T-helper 1 cell treated with Interleukin-12 subunit alpha and Interleukin-12 subunit beta and Interleukin-4 antibody, amounts not matched to agents 30 ng/mL and 1 ng/mL, for 36 hours (primary cell): ENCODE results near the gene TRIO. TPM values are rescaled to one million over a fixed set of nuclear protein-coding genes. Genes with fewer than 3 reads are reported as not detected.
"Not testable (repeated sequence)": the region's sequence is repeated elsewhere in the genome, so short reads cannot be mapped to it uniquely, and the experiment has no call there.

Experiments used
- intact Hi-C: fragments of 100-400 bp; cut with micrococcal nuclease; formaldehyde crosslinking; loops from one replicate; pipeline ENCODE4 v1.15.1; 2024
- total RNA-seq: library from RNA; stranded (reverse); gene quantifications from 2 replicates; pipeline ENCODE4 v1.2.3, GENCODE V29; 2022

Gene TRIO
- total RNA-seq, 1 donor from 2014 or later: 12.9 TPM

DNA sequence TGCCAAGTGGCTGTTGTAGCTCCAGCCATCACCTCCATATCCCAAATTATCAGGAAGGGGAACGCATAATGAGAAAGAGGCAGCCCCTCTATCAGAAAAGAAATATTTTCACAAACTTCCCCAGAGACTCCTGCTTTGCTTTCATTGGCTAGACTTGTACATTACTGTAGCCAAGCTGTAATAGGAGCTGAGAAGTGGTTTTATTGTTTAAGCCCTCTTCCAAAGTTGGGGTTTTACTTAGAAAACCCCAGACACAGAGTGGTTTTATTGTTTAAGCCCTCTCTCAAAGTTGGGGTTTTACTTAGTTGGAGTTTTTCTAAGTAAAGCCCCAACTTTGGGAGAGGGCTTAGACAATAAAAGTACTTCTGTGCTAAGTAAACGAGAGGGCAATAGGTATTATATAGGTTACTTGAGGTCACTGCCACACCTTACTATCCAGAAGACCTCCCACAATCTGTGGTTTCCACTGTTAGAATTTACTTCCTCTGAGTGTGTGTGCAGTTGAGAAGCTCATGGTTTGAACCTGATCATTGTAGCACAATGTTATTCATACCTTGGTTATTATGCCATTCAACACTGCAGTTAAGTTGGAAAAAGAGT lies 222.8 kb downstream of the TRIO start:
- intact Hi-C loops: loop anchor here (1.0 to 2.0 kb wide), 7 partner anchors 216 to 627 kb away; partner anchors contain the start of genes ANKH and OTULIN

DNA sequence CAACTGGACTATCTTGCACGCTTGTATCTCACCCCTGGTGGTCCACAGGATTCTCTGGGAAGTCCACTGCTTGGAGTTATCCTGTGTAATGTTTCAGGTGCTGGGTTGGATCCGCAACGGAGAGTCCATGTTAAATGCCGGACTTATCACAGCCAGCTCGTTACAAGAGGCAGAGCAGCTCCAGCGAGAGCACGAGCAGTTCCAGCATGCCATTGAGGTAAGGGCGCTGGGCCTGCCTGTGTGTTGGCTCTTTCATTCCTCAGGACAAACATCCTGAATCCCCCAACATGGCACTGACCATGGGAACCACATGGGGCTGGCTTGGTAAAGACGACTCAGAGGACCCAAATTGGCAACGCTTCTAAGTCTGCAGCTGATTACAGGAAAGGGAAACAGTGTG lies 223.6 kb downstream of the TRIO start:
- intact Hi-C loops: loop anchor here (1.0 kb wide), 6 partner anchors 216 to 627 kb away; partner anchors contain the start of gene OTULIN

DNA sequence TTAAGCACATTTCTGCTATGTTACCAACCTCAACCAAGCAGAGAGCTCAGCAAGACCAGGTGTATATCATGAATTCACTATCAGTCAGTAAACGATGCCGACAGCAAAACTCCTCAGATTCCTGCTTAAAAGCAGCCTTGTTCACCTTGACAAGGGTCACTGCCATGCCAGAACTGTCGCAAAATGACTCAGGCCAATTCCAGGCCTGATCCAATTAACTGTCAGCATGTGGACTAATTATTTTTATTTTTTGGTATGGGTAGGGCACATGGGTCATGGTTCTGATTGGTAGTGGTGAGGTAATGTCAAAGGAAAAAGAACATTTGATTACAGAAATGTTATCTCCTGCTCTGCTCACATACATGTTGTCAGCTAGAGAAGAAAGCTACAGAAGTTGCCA lies 224.2 kb downstream of the TRIO start:
- intact Hi-C loops: no loop called here

DNA sequence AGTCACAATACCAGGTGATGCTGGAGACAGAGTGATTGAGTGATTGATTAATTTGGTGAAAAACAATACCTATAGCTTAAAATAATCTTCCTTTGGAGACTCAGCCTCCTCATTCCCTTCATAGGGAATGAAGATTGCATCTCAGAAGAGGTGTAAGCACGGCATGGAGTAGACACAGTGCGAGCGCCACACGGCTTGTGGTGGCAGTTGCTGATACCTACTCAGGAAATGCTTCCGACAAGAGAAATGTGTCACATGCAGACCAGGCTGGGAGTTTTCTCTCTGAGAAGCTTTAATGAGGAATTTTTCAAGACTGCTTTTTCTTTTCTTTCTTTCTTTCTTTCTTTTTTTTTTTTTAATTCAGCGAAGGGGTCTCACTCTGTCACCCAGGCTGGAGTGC lies 226.6 kb downstream of the TRIO start:
- intact Hi-C loops: no loop called here

DNA sequence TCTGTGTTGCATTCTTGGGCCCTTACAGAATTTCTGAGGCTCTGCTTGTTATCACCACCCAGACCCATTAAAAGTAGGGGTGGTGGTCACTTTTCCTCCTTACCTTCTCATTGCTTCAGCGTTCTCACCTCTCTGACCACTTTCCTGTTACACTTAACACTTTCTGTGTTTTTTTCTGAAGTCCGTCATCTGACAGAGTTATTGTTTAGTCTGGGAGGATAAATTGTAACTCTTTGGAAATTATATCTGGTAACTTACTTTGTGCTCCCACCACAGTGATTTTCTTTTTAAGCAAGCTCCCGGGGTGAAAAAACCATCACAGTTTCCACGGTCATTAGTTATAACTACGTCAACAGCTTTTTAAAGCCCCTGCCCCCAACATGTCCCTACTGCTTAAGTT lies 227.2 kb downstream of the TRIO start:
- intact Hi-C loops: no loop called here

DNA sequence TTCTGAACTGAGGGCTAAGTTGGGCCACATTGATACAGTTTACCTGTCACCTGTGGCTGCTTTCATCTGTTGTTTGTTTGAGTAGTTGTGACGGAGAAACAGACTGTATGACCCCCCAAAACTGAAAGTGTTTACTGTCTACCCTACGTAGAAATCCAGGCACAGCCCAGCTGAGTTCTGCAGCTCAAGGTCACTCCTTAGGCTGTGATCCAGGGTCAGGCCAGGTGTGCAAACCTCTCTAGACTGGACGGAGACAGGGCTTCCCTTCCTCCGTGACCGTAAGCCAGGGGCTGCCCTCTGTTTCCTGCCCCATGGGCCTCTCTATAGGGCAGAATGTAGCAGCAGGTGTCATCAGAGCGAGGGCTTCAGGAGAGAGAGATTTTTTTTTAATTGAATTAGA lies 230.5 kb downstream of the TRIO start:
- intact Hi-C loops: no loop called here

DNA sequence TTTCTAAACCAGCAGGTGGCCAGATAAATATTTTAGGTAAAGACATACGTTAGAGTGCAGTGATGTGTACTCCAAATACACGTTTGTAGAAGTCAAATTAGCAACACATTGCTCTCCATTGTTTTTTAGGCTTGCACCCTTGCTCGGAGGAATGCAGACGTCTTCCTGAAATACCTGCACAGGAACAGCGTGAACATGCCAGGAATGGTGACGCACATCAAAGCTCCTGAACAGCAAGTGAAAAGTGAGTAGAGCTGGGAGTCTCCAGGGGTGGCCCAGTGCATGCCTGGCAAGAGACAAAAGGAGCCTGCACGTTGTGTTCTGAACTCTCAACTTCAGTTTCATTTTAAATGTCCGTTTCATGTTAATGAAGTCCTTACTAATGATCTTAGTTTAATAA lies 231.0 kb downstream of the TRIO start:
- intact Hi-C loops: no loop called here

DNA sequence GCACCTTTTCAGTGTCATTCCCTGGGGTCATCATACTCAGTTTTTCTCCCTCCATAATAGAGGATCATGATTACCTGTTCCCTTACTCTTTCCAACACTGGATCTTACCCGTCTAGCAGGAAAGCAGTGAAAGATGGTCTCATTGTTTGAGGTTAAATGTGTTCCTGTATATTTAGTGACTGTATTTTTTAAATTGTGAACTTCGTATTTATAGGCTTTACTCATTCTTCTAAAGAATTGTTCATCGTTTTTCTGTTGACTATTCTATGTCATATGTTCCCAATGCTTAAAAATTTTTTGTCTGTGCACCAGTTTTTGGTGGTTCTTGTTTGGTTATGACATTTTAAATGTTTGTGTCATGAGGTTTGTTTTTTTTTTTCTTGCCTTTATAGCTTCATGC lies 233.6 kb downstream of the TRIO start:
- intact Hi-C loops: no loop called here

DNA sequence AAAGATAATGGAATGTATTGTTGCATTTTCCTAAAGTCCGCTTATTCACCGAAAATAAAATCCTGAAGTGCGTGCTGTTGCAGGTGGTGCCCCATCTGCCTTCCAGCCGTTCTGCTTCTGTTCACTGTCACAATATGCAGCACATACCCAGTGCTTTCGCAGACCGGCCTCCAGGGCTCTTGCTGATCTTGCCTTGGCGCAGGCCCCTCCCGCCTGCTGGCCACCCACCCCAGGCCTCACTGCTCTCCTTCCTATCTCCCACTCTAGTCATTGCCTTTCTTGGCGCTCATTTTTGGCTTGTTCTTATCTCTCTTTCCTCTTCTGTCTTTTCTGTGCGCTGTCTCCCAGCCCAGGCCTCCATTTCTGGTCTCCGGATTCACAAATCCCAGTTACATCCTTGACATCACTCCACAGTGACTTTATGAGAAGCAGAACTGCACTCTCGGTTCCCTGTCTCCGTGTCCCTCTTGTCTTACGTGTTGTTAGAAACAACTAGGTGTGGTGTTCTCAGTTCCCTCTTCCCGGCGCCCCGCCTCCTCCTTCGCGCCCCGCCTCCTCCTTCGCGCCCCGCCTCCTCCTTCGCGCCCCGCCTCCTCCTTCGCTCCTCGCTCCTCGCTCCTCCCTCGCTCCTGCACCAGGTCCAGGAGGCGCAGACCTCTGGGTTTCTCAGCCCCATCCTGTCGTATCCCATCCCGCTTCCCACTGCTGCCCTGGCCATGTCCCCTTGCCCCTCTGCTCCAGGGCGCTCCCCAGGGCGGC lies 236.8 kb downstream of the TRIO start:
- intact Hi-C loops: no loop called here

DNA sequence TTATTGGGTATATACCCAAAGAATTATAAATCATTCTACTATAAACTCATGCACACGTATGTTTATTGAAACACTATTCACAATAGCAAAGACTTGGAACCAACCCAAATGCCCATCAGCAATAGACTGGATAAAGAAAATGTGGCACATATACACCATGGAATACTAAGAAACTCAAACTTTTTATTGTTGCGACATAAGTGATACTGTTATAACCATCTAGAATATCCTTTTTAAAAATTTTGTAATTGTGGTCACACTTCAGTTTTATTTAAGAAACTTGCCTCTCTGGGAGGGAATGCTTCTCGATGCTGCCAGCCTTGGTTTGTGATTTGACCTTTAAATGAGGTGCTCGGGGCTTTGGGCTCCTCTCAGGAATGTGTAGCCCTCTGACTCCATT lies 237.6 kb downstream of the TRIO start:
- intact Hi-C loops: no loop called here

DNA sequence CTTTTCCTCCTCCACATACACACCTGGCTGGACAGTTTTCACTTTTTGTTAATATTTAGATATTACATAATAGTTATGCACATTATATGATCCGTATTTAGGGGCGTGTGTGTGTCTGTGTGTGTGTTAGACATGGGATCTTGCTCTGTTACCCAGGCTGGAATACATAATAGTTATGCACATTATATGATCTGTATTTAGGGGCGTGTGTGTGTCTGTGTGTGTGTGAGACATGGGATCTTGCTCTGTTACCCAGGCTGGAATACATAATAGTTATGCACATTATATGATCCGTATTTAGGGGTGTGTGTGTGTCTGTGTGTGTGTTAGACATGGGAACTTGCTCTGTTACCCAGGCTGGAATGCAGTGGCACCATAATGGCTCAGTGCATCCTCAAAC lies 239.5 kb downstream of the TRIO start:
- intact Hi-C loops: no loop called here

DNA sequence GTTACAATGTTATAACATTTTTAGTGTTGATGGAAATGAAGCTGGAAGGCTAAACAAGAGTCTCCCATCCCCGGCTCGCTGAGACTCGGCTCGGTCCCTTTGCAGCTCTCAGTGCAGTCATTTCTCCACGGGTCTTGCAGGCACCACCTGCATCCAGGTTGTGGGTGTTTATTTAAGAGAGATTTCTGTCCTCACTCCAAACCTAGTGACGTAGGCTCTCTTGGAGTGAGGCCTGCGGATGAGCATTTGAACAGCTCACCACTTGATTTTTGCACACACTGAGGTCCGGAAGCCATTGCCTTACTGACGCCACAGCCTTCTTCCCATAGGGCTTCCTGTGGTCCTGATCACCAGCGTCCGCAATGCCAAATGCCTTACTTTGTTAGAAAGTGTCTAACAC lies 240.8 kb downstream of the TRIO start:
- intact Hi-C loops: no loop called here

DNA sequence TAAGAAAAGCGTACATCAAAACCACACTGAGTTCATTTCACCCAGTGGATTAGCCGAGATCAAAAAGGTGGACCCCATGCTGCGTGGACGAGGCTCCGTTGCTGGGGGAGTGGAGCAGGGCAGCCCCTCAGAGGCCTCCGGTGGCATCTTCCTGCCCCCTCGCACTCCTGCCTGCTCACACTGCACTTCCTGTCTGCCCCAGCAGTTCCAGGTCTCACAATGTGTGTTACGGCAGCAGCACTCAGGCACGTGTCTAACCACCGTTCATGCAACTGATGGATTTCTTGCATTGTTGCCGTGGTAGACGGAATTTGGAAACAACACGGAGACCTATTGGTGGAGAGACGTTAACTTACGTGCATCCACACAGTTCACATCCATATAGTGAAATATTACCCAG lies 241.9 kb downstream of the TRIO start:
- intact Hi-C loops: no loop called here

DNA sequence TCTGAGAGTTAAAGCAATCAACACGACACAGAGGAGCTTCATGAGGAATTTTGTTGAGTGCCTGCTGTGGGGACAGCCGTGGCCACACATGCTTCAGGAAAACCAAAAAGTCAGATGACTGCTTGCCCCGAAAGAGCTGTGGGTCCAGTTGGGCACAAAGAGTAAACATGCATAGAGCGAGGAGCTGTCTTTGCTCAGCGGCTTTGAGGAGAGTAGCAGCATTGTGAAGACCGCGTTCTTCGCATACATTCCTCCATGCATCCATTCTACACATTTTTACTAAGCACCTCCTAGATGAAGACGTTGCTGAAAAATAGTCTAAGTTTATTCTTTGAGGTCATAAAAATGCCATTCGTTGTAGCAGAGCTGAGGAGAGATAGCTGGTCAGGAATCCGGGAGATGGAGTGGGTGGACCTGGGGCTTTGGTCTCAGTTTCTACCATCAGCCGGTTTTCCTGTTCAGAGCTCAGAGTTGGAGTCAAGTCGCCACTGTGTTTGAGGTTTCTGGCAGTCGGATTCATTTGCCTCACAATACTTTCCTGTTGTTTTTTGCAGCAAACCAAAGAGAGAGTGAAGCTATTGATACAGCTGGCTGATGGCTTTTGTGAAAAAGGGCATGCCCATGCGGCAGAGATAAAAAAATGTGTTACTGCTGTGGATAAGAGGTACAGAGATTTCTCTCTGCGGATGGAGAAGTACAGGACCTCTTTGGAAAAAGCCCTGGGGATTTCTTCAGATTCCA lies 243.9 kb downstream of the TRIO start:
- intact Hi-C loops: no loop called here

DNA sequence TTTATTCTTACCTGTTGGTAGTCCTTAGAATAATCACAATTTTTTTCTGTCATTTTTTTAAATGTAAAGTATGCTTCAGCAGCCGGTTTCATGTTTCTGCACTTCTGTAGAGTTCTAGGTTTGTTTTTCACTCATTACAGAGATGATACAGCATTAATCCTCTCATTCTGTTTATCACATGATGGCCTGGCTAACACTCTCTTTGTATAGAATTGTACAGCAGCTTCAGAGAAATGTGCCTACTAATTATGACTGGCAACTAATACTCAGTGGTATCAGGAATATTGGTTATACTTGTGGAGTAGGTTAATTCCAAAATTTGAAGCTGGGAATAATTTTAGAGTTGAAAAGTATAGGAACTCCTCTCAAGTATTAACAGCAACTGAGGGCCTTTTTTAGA lies 245.6 kb downstream of the TRIO start:
- intact Hi-C loops: no loop called here

DNA sequence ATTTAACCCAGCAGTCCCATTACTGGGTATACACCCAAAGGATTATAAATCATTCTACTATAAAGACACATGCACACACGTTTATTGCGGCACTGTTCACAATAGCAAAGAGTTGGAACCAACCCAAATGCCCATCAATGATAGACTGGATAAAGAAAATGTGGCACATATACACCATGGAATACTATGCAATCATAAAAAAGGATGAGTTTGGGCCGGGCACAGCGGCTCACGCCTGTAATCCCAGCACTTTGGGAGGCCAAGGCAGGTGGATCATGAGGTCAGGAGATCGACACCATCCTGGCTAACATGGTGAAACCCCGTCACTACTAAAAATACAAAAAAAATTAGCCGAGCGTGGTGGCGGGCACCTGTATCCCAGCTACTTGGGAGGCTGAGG lies 249.4 kb downstream of the TRIO start:
- intact Hi-C loops: not testable (repeated sequence)

DNA sequence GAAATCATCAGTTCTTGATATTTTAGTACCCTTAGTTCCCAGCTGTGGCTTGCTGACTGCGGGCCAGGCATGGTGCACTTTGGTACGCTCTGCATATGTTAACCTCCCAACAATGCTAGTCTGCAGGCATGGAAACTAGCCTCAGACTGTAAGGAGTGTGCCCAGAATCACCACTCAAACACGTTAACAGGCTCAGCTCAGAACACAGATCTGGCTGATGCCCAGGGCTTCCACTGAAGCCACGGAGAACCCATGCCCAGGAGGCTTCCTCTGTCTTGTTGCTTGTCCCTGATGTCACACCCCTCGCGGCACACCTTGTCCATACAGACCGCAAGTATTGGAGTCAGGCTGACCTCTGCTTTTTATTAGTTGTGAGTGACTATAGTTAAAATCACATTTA lies 251.2 kb downstream of the TRIO start:
- intact Hi-C loops: no loop called here

DNA sequence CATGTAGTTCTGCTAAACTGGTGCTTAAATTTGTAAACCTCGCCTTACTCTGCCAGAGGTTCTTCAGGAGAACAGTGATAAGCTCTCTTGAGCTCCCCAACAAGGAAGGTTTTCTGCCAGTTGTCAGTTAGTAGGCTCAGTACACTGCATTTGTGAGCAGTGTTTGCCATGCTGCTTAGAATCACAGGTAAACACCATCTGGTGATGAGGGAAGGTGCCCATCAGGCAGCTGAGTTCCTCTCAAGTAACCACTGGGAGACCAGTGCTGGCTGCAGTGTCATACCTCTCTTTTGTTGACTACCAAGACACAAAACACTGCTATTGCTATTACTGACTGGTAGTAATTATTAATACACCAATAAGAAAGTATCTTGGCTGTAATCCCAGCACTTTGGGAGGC lies 252.3 kb downstream of the TRIO start:
- intact Hi-C loops: no loop called here

DNA sequence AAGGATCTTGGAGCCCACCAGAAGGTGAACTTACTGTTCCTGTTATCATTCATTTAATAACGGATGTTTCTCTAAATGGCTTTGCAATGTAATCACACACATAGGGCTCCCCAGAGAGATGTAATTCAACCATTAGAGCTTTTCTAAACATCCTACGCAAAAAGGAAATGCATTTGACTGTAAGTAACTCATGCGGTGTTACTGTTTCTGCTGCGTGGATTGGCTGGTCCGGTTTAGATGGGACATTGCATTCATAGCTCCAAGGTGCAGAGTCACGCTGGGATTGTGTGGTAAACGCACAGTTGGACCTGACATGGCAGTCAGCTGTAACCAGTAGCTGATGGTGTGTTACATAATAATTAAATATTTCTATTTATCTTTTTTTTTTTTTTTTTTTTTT lies 252.9 kb downstream of the TRIO start:
- intact Hi-C loops: no loop called here

DNA sequence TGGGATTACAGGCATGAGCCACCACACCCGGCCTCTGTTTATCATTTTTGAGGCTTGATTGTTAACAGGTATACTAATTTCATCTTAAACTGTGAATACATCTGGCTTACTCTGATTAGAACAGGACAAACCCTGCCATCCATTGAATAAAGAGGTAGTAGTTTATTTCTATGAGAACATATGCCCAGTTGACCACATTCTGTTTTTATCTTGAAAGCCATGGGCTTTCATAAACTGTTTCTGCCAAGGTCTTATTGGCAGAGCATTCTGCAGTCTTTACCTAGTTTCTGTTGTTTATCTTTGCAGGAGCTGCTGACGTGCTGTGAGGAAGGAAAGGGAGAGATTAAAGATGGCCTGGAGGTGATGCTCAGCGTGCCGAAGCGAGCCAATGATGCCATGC lies 253.6 kb downstream of the TRIO start:
- intact Hi-C loops: no loop called here

DNA sequence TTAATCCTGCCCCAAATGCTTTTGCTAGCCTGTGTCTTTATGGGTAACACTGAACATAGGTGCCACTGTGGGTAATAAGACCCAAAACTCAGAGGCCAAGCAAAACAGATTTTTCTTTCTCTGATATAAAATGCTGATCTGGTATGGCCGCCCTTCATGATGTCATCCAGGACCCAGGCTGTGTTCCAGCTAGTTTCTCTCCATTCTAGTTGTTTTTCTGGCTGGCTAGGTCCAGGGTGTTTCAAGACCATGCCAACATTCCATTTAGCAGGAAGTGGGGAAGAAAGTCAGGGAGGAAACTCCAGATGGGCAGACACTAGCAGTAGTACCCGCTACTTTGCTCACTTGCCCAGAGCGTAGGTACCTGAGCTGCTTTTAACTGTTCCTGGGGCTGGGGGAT lies 254.6 kb downstream of the TRIO start:
- intact Hi-C loops: no loop called here

DNA sequence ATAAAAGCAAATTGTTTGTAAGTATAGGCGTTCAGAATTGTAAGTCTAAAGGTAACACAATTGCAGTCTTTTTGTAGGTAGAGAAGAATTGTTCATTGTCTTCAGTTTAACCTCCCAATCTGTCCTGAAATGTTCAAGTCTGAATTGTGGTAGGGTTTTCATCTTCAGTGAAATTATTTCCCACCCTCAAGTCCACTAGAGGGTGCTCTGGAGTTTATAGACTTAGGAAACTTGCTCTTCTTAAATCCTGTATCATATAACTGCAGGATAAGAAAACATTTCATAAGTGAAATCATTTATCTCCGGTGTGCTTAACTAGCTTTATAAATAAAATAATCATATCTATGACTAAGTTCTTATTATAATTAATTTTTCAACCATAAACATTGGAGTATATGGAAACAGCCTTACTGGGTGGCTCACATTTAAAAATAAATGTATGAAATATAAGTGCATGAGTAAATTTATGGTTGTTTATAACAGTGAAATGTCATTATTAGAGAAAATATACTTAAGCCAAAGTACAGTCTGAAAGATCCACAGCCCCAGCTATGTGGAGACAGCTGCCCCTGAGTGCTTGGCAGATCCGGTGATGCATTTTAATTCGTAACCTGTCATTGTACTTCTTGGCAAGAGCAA lies 256.0 kb downstream of the TRIO start:
- intact Hi-C loops: loop anchor here (1.0 kb wide), 4 partner anchors 35 to 249 kb away; no protein-coding TSS in a partner anchor
